A549 (cell line): ENCODE measurements around the gene MUC5B. TPM values are rescaled to one million over a fixed set of nuclear protein-coding genes. Genes with fewer than 3 reads are reported as not detected.

Experiments used
- ATAC-seq, 2 experiments: fragments of 200-7000 bp in 1 of 2; fragments of >200 bp in 1 of 2; cut with Nextera tagmentation in 1 of 2; cut with Tn5 transposase in 1 of 2; 3 replicates each; pipeline versions ENCODE4 v1.8.0 to v1.9.1; 2018 to 2020; ENCODE audit warnings: mild to moderate bottlenecking in 1 of 2, moderate library complexity in 1 of 2
- CTCF ChIA-PET: fragments of 300-600 bp; sonication (Branson Sonifier 250); formaldehyde crosslinking; extraction: SDS; loops from one replicate; lab custom pipeline; 2021; ENCODE audit warnings: antibody characterized with exemption, inconsistent platforms; lab: Yijun Ruan, JAX
- POLR2A ChIA-PET: fragments of 350-600 bp; formaldehyde crosslinking; extraction: SDS; loops from one replicate; lab custom pipeline; 2021; ENCODE audit warnings: antibody characterized with exemption, inconsistent platforms; lab: Yijun Ruan, JAX
- DNase-seq, 2 experiments: peaks; one replicate each; pipeline versions ENCODE4 v3.0.0 to v3.0.0-alpha.2; 2011 to 2016; ENCODE audit warnings: low read depth in 1 of 2, low spot score in 1 of 2
- FAIRE-seq: peaks from 2 replicates; lab custom pipeline; 2011; peaks lifted over from hg19 to GRCh38; lab: Jason Lieb, UNC
- H3K27ac ChIP-seq, 2 experiments: fragments of >200 bp; sonication (Bioruptor Twin); formaldehyde crosslinking; 3 replicates each; pipeline ENCODE4 v1.5.1; 2016 to 2017
- H3K4me1 ChIP-seq: fragments of >200 bp; sonication (Bioruptor Twin); formaldehyde crosslinking; 3 replicates; pipeline ENCODE4 v1.6.1; 2016
- H3K4me2 ChIP-seq: fragments of >200 bp; sonication (Bioruptor Twin); formaldehyde crosslinking; 3 replicates; pipeline ENCODE4 v1.6.1; 2016
- H3K4me3 ChIP-seq: fragments of >200 bp; sonication (Bioruptor Twin); formaldehyde crosslinking; 3 replicates; pipeline ENCODE4 v1.5.1; 2016
- H3K9me3 ChIP-seq: fragments of >200 bp; sonication (Bioruptor Twin); formaldehyde crosslinking; 3 replicates; pipeline ENCODE4 v1.6.1; 2016
- BHLHE40 ChIP-seq: IDR thresholded peaks from 2 replicates; pipeline ENCODE4 v1.6.1; 2012; ENCODE audit warnings: low read depth, low read length, inconsistent platforms
- CEBPB ChIP-seq, 2 experiments: fragments of >200 bp in 1 of 2; sonication (Bioruptor Twin) in 1 of 2; formaldehyde crosslinking in 1 of 2; IDR thresholded peaks; 2 replicates each; pipeline ENCODE4 v1.6.1; 2012 to 2016
- CHD4 ChIP-seq: fragments of 200-600 bp; sonication (generic); IDR thresholded peaks from 2 replicates; pipeline ENCODE4 v1.6.1; 2016; ENCODE audit warnings: antibody characterized with exemption, mild to moderate bottlenecking, borderline replicate concordance
- EHF ChIP-seq: fragments of 250-450 bp; sonication (Bioruptor Pico); IDR thresholded peaks from 2 replicates; pipeline ENCODE4 v1.5.0; 2020; ENCODE audit warnings: mild to moderate bottlenecking
- EP300 ChIP-seq, 2 experiments: fragments of >200 bp; sonication (Bioruptor Twin); formaldehyde crosslinking; IDR thresholded peaks; 2 replicates in 1 of 2; 3 replicates in 1 of 2; pipeline ENCODE4 v1.6.1; 2016 to 2017
- FOSB ChIP-seq: fragments of 250-450 bp; sonication (Bioruptor Pico); IDR thresholded peaks from 2 replicates; pipeline ENCODE4 v1.5.0; 2020; ENCODE audit warnings: mild to moderate bottlenecking, moderate library complexity
- GATA3 ChIP-seq: IDR thresholded peaks from 2 replicates; pipeline ENCODE4 v1.6.1; 2012; ENCODE audit warnings: borderline replicate concordance
- JUNB ChIP-seq: fragments of >200 bp; sonication (Bioruptor Twin); formaldehyde crosslinking; IDR thresholded peaks from 2 replicates; pipeline ENCODE4 v1.6.1; 2016
- KDM5A ChIP-seq: fragments of 200-600 bp; sonication (generic); IDR thresholded peaks from 2 replicates; pipeline ENCODE4 v1.6.1; 2016; ENCODE audit warnings: antibody characterized with exemption, mild to moderate bottlenecking
- MAFK ChIP-seq: fragments of 450-650 bp; IDR thresholded peaks from 2 replicates; pipeline ENCODE4 v1.6.1; 2014; ENCODE audit not compliant: partially characterized antibody
- MAZ ChIP-seq: fragments of 150-350 bp; IDR thresholded peaks from 2 replicates; pipeline ENCODE4 v1.6.1; 2014; ENCODE audit warnings: antibody characterized with exemption, low read depth, low read length, borderline replicate concordance
- NFE2L2 ChIP-seq: fragments of 150-350 bp; conservative IDR thresholded peaks from 2 replicates; pipeline ENCODE4 v1.6.1; 2014; ENCODE audit warnings: low read length
- NR3C1 ChIP-seq: fragments of >200 bp; sonication (Bioruptor Twin); formaldehyde crosslinking; IDR thresholded peaks from 3 replicates; pipeline ENCODE4 v1.6.1; 2017
- PHF8 ChIP-seq: fragments of 200-600 bp; sonication (generic); IDR thresholded peaks from 2 replicates; pipeline ENCODE4 v1.6.1; 2016; ENCODE audit warnings: low read depth, mild to moderate bottlenecking, antibody characterized with exemption, moderate library complexity, borderline replicate concordance
- POLR2A ChIP-seq: IDR thresholded peaks from 2 replicates; pipeline ENCODE4 v1.6.1; 2012; ENCODE audit warnings: mild to moderate bottlenecking, low read length
- RARB ChIP-seq: fragments of 250-450 bp; sonication (Bioruptor Pico); IDR thresholded peaks from 2 replicates; pipeline ENCODE4 v1.8.0; 2021; ENCODE audit warnings: mild to moderate bottlenecking, moderate library complexity
- RCOR1 ChIP-seq: fragments of 150-350 bp; IDR thresholded peaks from 2 replicates; pipeline ENCODE4 v1.6.1; 2014; ENCODE audit warnings: antibody characterized with exemption, low read length, low read depth
- RFX5 ChIP-seq: fragments of 450-650 bp; IDR thresholded peaks from 2 replicates; pipeline ENCODE4 v1.7.1; 2014; ENCODE audit warnings: antibody characterized with exemption, mild to moderate bottlenecking, moderate library complexity
- RNF2 ChIP-seq: fragments of 200-600 bp; sonication (generic); IDR thresholded peaks from 2 replicates; pipeline ENCODE4 v1.6.1; 2016; ENCODE audit warnings: low read depth, mild to moderate bottlenecking, antibody characterized with exemption, moderate library complexity, borderline replicate concordance
- ZFP36 ChIP-seq: fragments of 450-650 bp; IDR thresholded peaks from 2 replicates; pipeline ENCODE4 v1.6.1; 2014; ENCODE audit warnings: borderline replicate concordance; ENCODE audit not compliant: partially characterized antibody
- WGBS: methylation state at CpG from one replicate; pipeline ENCODE4 v1.1.6; 2017; ENCODE audit errors: missing lambda C conversion rate; 5-methylcytosine and 5-hydroxymethylcytosine counted together
- polyA plus RNA-seq, 4 experiments: library from polyadenylated mRNA; depleted of rRNA in 3 of 4; stranded (reverse); fragments of >200 nt; fragmentation: RNase III in 1 of 4; extraction: RNeasy Plus Mini Kit Qiagen cat#74134 plus additional on column Dnase treatment in 1 of 4; gene quantifications; 2 replicates in 3 of 4; 3 replicates in 1 of 4; pipeline ENCODE4 v1.2.3, GENCODE V29; 2011 to 2017
- TF ChIP-seq, protein P1 (sequence below): fragments of >200 bp; sonication (Bioruptor Twin); formaldehyde crosslinking; IDR thresholded peaks from 3 replicates; pipeline ENCODE4 v1.5.1; 2016
- TF ChIP-seq, protein P2 (sequence below): fragments of 250-450 bp; sonication (Bioruptor Pico); IDR thresholded peaks from 2 replicates; pipeline ENCODE4 v1.5.0; 2021; ENCODE audit warnings: mild to moderate bottlenecking, moderate library complexity, borderline replicate concordance
- TF ChIP-seq, protein P3 (sequence below): fragments of >200 bp; sonication (Bioruptor Twin); formaldehyde crosslinking; IDR thresholded peaks from 2 replicates; pipeline ENCODE4 v1.6.1; 2016

The MUC5B gene
- polyA plus RNA-seq, 2 of the 4 experiments (the other 2 are of a cell fraction): 0.85 to 1.4 TPM

DNA sequence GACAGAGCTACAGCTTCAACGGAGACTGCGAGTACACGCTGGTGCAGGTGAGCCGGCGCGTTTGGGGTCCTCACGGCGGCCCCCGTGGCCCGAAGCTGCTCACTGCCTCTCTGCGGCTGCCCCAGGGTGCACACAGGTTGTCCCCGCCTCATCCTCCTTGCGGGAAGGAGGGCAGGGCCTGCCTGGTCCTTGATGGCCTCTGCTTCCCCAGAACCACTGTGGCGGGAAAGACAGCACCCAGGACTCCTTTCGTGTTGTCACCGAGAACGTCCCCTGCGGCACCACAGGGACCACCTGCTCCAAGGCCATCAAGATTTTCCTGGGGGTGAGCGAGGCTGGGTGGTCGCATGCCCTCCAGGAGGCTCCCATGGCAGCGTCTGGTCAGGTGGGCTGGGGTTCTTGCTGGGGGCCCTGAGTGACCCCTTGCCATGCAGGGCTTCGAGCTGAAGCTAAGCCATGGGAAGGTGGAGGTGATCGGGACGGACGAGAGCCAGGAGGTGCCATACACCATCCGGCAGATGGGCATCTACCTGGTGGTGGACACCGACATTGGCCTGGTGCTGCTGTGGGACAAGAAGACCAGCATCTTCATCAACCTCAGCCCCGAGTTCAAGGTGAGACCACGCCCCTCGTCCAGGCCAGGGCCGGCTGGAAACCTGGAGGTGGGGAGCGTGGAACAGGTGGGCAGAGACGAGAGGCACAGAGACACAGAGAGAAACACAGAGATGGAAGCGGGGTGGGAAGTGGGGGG is 45.7 kb upstream of the MUC5B start:
- FAIRE-seq (no peak), DNase-seq (no peak)
- Histone ChIP-seq H3K9me3 (no peaks in the 10 kb centered on the region), H3K4me2 (no peak overlapping the region), H3K4me1 (no peaks in the 10 kb centered on the region), H3K27ac (no peak overlapping the region), H3K4me3 (no peak overlapping the region)
- 83% methylated on average over 33 of the region's 34 CpGs for WGBS
- POLR2A ChIA-PET: no interaction called here
- CTCF ChIA-PET: no interaction called here
- TF ChIP-seq CEBPB (IDR thresholded peaks at IDR 0.05) (no peak), MAFK (no peak), RCOR1 (no peak), PHF8 (no peak), ZFP36 (no peak), GATA3 (no peak), NFE2L2 (no peak), JUNB (no peak), RNF2 (no peak)
- TF ChIP-seq, protein P1, sequence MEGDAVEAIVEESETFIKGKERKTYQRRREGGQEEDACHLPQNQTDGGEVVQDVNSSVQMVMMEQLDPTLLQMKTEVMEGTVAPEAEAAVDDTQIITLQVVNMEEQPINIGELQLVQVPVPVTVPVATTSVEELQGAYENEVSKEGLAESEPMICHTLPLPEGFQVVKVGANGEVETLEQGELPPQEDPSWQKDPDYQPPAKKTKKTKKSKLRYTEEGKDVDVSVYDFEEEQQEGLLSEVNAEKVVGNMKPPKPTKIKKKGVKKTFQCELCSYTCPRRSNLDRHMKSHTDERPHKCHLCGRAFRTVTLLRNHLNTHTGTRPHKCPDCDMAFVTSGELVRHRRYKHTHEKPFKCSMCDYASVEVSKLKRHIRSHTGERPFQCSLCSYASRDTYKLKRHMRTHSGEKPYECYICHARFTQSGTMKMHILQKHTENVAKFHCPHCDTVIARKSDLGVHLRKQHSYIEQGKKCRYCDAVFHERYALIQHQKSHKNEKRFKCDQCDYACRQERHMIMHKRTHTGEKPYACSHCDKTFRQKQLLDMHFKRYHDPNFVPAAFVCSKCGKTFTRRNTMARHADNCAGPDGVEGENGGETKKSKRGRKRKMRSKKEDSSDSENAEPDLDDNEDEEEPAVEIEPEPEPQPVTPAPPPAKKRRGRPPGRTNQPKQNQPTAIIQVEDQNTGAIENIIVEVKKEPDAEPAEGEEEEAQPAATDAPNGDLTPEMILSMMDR: no peak
- TF ChIP-seq, all 56 proteins: peak for 0
- no peak for ATAC-seq

DNA sequence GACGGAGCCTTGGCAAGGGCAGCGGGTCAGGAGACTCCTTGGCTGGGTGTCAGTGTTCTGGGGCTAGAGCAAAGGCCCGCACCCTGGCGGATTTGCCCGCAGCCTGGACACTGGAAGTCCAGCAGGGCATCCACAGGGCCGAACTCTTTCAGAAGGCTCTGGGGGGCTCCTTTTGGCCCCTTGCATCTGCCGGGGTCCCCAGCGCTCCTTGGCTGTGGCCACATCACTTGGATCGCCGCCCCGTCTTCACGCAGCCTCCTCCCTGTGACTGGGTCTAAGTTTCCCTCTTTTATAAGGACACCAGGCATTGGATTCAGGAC is 45.1 kb upstream of the MUC5B start:
- no peaks in the 10 kb centered on the region for H3K4me1 ChIP-seq
- no peak for FAIRE-seq
- TF ChIP-seq CHD4 (no peak), RARB (CRISPR knock-in tag) (no peak), FOSB (CRISPR knock-in tag) (no peak), BHLHE40 (no peak), KDM5A (no peak), CEBPB (IDR thresholded peaks at IDR 0.05) (no peak), EHF (no peak), RNF2 (no peak), NR3C1 (no peak), MAZ (no peak), POLR2A (no peak), RFX5 (no peak), ZFP36 (no peak), EP300 (IDR thresholded peaks at IDR 0.05) (no peak)
- TF ChIP-seq, protein P2, sequence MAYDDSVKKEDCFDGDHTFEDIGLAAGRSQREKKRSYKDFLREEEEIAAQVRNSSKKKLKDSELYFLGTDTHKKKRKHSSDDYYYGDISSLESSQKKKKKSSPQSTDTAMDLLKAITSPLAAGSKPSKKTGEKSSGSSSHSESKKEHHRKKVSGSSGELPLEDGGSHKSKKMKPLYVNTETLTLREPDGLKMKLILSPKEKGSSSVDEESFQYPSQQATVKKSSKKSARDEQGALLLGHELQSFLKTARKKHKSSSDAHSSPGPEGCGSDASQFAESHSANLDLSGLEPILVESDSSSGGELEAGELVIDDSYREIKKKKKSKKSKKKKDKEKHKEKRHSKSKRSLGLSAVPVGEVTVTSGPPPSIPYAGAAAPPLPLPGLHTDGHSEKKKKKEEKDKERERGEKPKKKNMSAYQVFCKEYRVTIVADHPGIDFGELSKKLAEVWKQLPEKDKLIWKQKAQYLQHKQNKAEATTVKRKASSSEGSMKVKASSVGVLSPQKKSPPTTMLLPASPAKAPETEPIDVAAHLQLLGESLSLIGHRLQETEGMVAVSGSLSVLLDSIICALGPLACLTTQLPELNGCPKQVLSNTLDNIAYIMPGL: no peak
- TF ChIP-seq, protein P3, sequence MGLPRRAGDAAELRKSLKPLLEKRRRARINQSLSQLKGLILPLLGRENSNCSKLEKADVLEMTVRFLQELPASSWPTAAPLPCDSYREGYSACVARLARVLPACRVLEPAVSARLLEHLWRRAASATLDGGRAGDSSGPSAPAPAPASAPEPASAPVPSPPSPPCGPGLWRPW: no peak
- no peak overlapping the region for H3K4me2 ChIP-seq
- no peak for ATAC-seq
- H3K27ac ChIP-seq: no peak overlapping the region
- no peaks in the 10 kb centered on the region for H3K9me3 ChIP-seq
- DNase-seq: no peak
- CTCF ChIA-PET: interaction anchor here (0.6 kb wide), 1 partner anchor 129 kb away, joined by 4 read pairs; no protein-coding TSS in a partner anchor
- 94% methylated on average over 12 of the region's 12 CpGs for WGBS
- H3K4me3 ChIP-seq: no peak overlapping the region
- POLR2A ChIA-PET: no interaction called here
